ENCODE results near the gene CORIN.

CORIN gene

DNA sequence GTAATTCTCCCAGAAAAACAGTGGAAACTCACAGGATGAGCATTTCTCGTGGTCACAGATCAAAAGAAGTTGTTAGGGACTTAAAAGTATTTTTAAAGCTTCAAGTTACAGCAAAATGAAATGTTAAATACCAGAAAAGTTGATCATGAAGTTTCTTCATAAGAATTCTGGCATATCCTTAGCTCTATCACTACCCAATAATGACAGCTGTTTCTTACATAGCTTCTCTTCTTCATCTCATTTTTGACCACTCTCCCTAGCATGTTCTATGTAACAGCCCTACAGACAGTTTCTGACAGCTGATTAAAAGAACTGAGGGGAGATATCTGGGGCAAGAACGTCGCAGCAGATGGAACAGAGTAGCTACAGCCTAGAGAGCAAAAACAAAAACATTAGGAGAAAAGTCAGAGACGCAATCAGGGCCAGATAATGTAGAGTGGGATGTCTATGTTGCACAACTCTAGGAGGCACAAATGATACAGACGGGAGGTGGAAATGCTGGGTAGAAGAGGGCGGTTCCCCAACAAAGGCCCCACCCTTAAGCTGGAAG lies 108.7 kb downstream of the CORIN start:
- DNase-seq: no peak
- no peak overlapping the region for H2BK120ac ChIP-seq (ENCODE audit: low read depth, low read length)
- WGBS (ENCODE audit: extremely low coverage, insufficient coverage, low lambda C conversion rate): no CpG with 5 or more reads among the region's 6 CpGs

DNA sequence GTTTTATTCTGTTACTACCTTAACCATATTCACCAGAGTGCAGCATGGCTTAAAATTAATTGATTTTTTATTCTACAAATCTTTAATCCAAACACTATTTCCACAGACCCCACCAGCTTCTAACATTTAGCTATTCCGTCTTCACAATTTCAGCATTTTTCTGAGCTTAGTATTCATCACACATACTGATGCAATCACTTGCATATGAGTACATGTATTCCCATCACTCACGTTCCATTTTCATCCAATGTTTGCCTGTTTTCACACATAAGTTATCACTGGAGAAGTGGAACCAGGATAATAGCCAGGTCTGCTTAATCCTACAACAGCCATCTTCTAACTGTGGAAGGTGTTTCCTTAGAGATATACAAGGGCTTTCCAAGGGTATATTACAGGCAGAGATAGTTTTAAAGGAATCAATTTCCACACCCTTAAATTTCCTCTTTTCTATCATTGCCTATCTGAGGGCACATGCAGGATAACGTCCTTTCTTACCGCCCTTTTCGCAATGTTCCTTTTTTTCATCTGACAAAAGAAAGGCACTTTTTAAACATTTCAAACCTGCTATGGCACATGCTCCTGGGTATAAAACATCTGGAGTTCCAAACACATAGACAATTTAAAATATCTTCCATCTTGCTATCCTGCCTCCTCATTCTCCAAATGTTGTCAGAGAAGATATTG lies 115.8 kb downstream of the CORIN start:
- H3K4me3 ChIP-seq (ENCODE audit: low read length): no peak overlapping the region
- no peak overlapping the region for H4K8ac ChIP-seq (ENCODE audit: low read depth, low read length)
- no peaks in the 10 kb centered on the region for H3K79me2 ChIP-seq (ENCODE audit: control insufficient read depth, insufficient read depth, low read length)
- no peak overlapping the region for H2BK15ac ChIP-seq (replicated peaks; ENCODE audit: low read depth)
- no peak overlapping the region for H3K4me2 ChIP-seq (ENCODE audit: low read length)
- no peak overlapping the region for H2BK120ac ChIP-seq (ENCODE audit: low read depth, low read length)
- H3K4ac ChIP-seq (ENCODE audit: low read depth, low read length): no peak overlapping the region
- no peak overlapping the region for H3K23ac ChIP-seq (ENCODE audit: low read length)
- no peak overlapping the region for H2AK5ac ChIP-seq (ENCODE audit: low read length)
- no peak overlapping the region for H4K5ac ChIP-seq (ENCODE audit: low read length)
- H3K18ac ChIP-seq (ENCODE audit: low read length): no peak overlapping the region
- H3K9ac ChIP-seq (ENCODE audit: low read length): no peak overlapping the region
- H3K27ac ChIP-seq (ENCODE audit: low read depth, low read length): no peak overlapping the region
- H3K27me3 ChIP-seq (ENCODE audit: insufficient read depth, low read length, poor library complexity): no peaks in the 10 kb centered on the region
- H3K36me3 ChIP-seq (ENCODE audit: control insufficient read depth, insufficient read depth, low read length): no peaks in the 10 kb centered on the region
- no peak overlapping the region for H3K56ac ChIP-seq (ENCODE audit: low read length)
- peaks cover 3% of the 10 kb centered on the region for H3K4me1 ChIP-seq (ENCODE audit: control insufficient read depth, low read depth, low read length)
- DNase-seq: no peak
- WGBS (ENCODE audit: extremely low coverage, insufficient coverage, low lambda C conversion rate): 100% methylated on average over 1 of the region's 5 CpGs
- H3K79me1 ChIP-seq (ENCODE audit: low read length): no peaks in the 10 kb centered on the region
- no peak overlapping the region for H2BK5ac ChIP-seq (ENCODE audit: low read length)

More for the DNA sequence above, 108.7 kb downstream of the CORIN start:
- Histone ChIP-seq H3K79me1 (ENCODE audit: low read length) (no peaks in the 10 kb centered on the region), H2AK5ac (ENCODE audit: low read length) (no peak overlapping the region), H3K23ac (ENCODE audit: low read length) (no peak overlapping the region), H4K5ac (ENCODE audit: low read length) (no peak overlapping the region), H3K9ac (ENCODE audit: low read length) (no peak overlapping the region), H3K56ac (ENCODE audit: low read length) (no peak overlapping the region), H3K4me1 (ENCODE audit: control insufficient read depth, low read depth, low read length) (no peaks in the 10 kb centered on the region), H3K4ac (ENCODE audit: low read depth, low read length) (no peak overlapping the region), H2BK5ac (ENCODE audit: low read length) (no peak overlapping the region), H3K36me3 (ENCODE audit: control insufficient read depth, insufficient read depth, low read length) (no peaks in the 10 kb centered on the region), H3K18ac (ENCODE audit: low read length) (no peak overlapping the region), H2BK15ac (replicated peaks; ENCODE audit: low read depth) (no peak overlapping the region), H3K27ac (ENCODE audit: low read depth, low read length) (no peak overlapping the region), H3K4me2 (ENCODE audit: low read length) (no peak overlapping the region), H3K4me3 (ENCODE audit: low read length) (no peak overlapping the region), H3K27me3 (ENCODE audit: insufficient read depth, low read length, poor library complexity) (no peaks in the 10 kb centered on the region), H4K8ac (ENCODE audit: low read depth, low read length) (no peak overlapping the region), H3K79me2 (ENCODE audit: control insufficient read depth, insufficient read depth, low read length) (no peaks in the 10 kb centered on the region)

GRCh38 chr4:47721485-47721884 lies 116.4 kb downstream of the CORIN start:
- no peak overlapping the region for H3K18ac ChIP-seq (ENCODE audit: low read length)
- no peak overlapping the region for H2BK120ac ChIP-seq (ENCODE audit: low read depth, low read length)
- H2BK15ac ChIP-seq (replicated peaks; ENCODE audit: low read depth): no peak overlapping the region
- no peaks in the 10 kb centered on the region for H3K79me1 ChIP-seq (ENCODE audit: low read length)
- H3K23ac ChIP-seq (ENCODE audit: low read length): no peak overlapping the region
- H3K4ac ChIP-seq (ENCODE audit: low read depth, low read length): no peak overlapping the region
- H3K9ac ChIP-seq (ENCODE audit: low read length): no peak overlapping the region
- H2AK5ac ChIP-seq (ENCODE audit: low read length): no peak overlapping the region
- H3K4me2 ChIP-seq (ENCODE audit: low read length): no peak overlapping the region
- H3K36me3 ChIP-seq (ENCODE audit: control insufficient read depth, insufficient read depth, low read length): no peaks in the 10 kb centered on the region
- H3K56ac ChIP-seq (ENCODE audit: low read length): no peak overlapping the region
- no CpG with 5 or more reads among the region's 6 CpGs for WGBS (ENCODE audit: extremely low coverage, insufficient coverage, low lambda C conversion rate)
- H3K27me3 ChIP-seq (ENCODE audit: insufficient read depth, low read length, poor library complexity): no peaks in the 10 kb centered on the region
- DNase-seq: no peak
- peaks cover 3% of the 10 kb centered on the region for H3K4me1 ChIP-seq (ENCODE audit: control insufficient read depth, low read depth, low read length)
- H3K27ac ChIP-seq (ENCODE audit: low read depth, low read length): no peak overlapping the region
- H3K79me2 ChIP-seq (ENCODE audit: control insufficient read depth, insufficient read depth, low read length): no peaks in the 10 kb centered on the region
- no peak overlapping the region for H2BK5ac ChIP-seq (ENCODE audit: low read length)
- H4K8ac ChIP-seq (ENCODE audit: low read depth, low read length): no peak overlapping the region
- H4K5ac ChIP-seq (ENCODE audit: low read length): no peak overlapping the region
- H3K4me3 ChIP-seq (ENCODE audit: low read length): no peak overlapping the region

DNA sequence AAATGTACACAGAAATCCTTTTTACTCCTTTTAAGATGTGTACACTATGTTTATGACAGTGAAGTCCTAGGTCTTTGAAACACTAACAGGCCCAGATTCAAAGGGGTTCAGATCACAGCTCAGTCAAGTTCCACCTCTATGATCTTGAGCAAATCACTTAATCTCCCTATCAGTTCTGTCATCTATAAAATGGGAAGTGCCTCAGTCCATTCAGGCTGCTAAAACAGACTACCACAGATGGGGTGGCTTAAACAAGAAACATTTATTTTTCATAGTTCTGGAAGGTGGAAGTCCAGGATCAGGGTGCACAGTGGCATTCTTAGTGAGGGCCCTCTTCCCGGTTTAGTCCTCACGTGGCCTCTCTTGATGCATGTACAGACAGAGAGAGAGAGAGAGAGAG lies 117.1 kb downstream of the CORIN start:
- WGBS (ENCODE audit: extremely low coverage, insufficient coverage, low lambda C conversion rate): no CpG with 5 or more reads among the region's 2 CpGs
- no peak overlapping the region for H3K27ac ChIP-seq (ENCODE audit: low read depth, low read length)
- H3K4me3 ChIP-seq (ENCODE audit: low read length): no peak overlapping the region
- no peak for DNase-seq
- H3K4me1 ChIP-seq (ENCODE audit: control insufficient read depth, low read depth, low read length): peaks cover 3% of the 10 kb centered on the region
- no peak overlapping the region for H4K5ac ChIP-seq (ENCODE audit: low read length)
- H3K9ac ChIP-seq (ENCODE audit: low read length): no peak overlapping the region
- H3K27me3 ChIP-seq (ENCODE audit: insufficient read depth, low read length, poor library complexity): no peaks in the 10 kb centered on the region
- H2AK5ac ChIP-seq (ENCODE audit: low read length): no peak overlapping the region
- H4K8ac ChIP-seq (ENCODE audit: low read depth, low read length): no peak overlapping the region
- H3K79me2 ChIP-seq (ENCODE audit: control insufficient read depth, insufficient read depth, low read length): no peaks in the 10 kb centered on the region
- H2BK120ac ChIP-seq (ENCODE audit: low read depth, low read length): no peak overlapping the region
- H3K23ac ChIP-seq (ENCODE audit: low read length): no peak overlapping the region
- no peak overlapping the region for H3K18ac ChIP-seq (ENCODE audit: low read length)
- H3K56ac ChIP-seq (ENCODE audit: low read length): no peak overlapping the region
- H3K4me2 ChIP-seq (ENCODE audit: low read length): no peak overlapping the region
- no peak overlapping the region for H2BK15ac ChIP-seq (replicated peaks; ENCODE audit: low read depth)
- no peaks in the 10 kb centered on the region for H3K36me3 ChIP-seq (ENCODE audit: control insufficient read depth, insufficient read depth, low read length)
- no peak overlapping the region for H3K4ac ChIP-seq (ENCODE audit: low read depth, low read length)
- no peaks in the 10 kb centered on the region for H3K79me1 ChIP-seq (ENCODE audit: low read length)
- no peak overlapping the region for H2BK5ac ChIP-seq (ENCODE audit: low read length)

- Histone ChIP-seq H3K4me3 (ENCODE audit: low read length) (no peak overlapping the region), H3K36me3 (ENCODE audit: control insufficient read depth, insufficient read depth, low read length) (no peaks in the 10 kb centered on the region), H3K27ac (ENCODE audit: low read depth, low read length) (no peak overlapping the region), H3K4me2 (ENCODE audit: low read length) (no peak overlapping the region), H2BK120ac (ENCODE audit: low read depth, low read length) (no peak overlapping the region), H2BK5ac (ENCODE audit: low read length) (no peak overlapping the region), H4K8ac (ENCODE audit: low read depth, low read length) (no peak overlapping the region), H3K4ac (ENCODE audit: low read depth, low read length) (no peak overlapping the region), H3K79me1 (ENCODE audit: low read length) (no peaks in the 10 kb centered on the region), H3K27me3 (ENCODE audit: insufficient read depth, low read length, poor library complexity) (no peaks in the 10 kb centered on the region), H3K79me2 (ENCODE audit: control insufficient read depth, insufficient read depth, low read length) (no peaks in the 10 kb centered on the region), H3K56ac (ENCODE audit: low read length) (no peak overlapping the region), H2BK15ac (replicated peaks; ENCODE audit: low read depth) (no peak overlapping the region), H3K23ac (ENCODE audit: low read length) (no peak overlapping the region), H4K5ac (ENCODE audit: low read length) (no peak overlapping the region), H3K4me1 (ENCODE audit: control insufficient read depth, low read depth, low read length) (peaks cover 3% of the 10 kb centered on the region), H2AK5ac (ENCODE audit: low read length) (no peak overlapping the region), H3K9ac (ENCODE audit: low read length) (no peak overlapping the region), H3K18ac (ENCODE audit: low read length) (no peak overlapping the region)
- no peak for DNase-seq
- no CpG with 5 or more reads among the region's 4 CpGs for WGBS (ENCODE audit: extremely low coverage, insufficient coverage, low lambda C conversion rate)
Measured at GRCh38 chr4:47719576-47719975, 118.3 kb downstream of the CORIN start.

GRCh38 chr4:47718696-47719095 lies 119.2 kb downstream of the CORIN start:
- Histone ChIP-seq H3K79me1 (ENCODE audit: low read length) (no peaks in the 10 kb centered on the region), H3K9ac (ENCODE audit: low read length) (no peak overlapping the region), H2AK5ac (ENCODE audit: low read length) (no peak overlapping the region), H2BK15ac (replicated peaks; ENCODE audit: low read depth) (no peak overlapping the region), H2BK5ac (ENCODE audit: low read length) (no peak overlapping the region), H3K27me3 (ENCODE audit: insufficient read depth, low read length, poor library complexity) (no peaks in the 10 kb centered on the region), H3K23ac (ENCODE audit: low read length) (no peak overlapping the region), H3K56ac (ENCODE audit: low read length) (no peak overlapping the region), H3K4me2 (ENCODE audit: low read length) (no peak overlapping the region), H3K18ac (ENCODE audit: low read length) (no peak overlapping the region), H4K8ac (ENCODE audit: low read depth, low read length) (no peak overlapping the region), H3K36me3 (ENCODE audit: control insufficient read depth, insufficient read depth, low read length) (no peaks in the 10 kb centered on the region), H3K4me1 (ENCODE audit: control insufficient read depth, low read depth, low read length) (peaks cover 3% of the 10 kb centered on the region), H3K79me2 (ENCODE audit: control insufficient read depth, insufficient read depth, low read length) (no peaks in the 10 kb centered on the region), H3K27ac (ENCODE audit: low read depth, low read length) (no peak overlapping the region), H3K4me3 (ENCODE audit: low read length) (no peak overlapping the region), H4K5ac (ENCODE audit: low read length) (no peak overlapping the region), H2BK120ac (ENCODE audit: low read depth, low read length) (no peak overlapping the region), H3K4ac (ENCODE audit: low read depth, low read length) (no peak overlapping the region)
- DNase-seq: no peak
- WGBS (ENCODE audit: extremely low coverage, insufficient coverage, low lambda C conversion rate): no CpG with 5 or more reads among the region's 2 CpGs
